ENCODE data around the gene GALNT2.

Gene GALNT2

DNA sequence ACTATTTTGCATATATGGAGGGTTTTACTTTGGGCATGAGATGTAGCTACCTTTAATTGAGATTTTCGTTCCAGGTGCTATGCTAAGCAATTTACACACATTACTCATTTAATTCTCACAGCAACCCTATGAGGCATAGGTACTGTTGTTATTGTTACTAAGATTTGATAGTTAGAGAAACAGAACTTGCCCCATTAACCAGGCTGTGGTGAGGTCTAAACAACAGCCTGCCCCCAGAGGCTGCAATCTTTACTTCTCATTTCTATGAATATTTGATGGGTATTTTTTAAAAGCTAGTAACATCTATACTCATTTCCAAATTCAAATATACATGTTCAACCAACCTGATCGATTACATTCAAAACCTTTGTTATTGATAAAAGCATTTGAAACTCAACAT lies 155.6 kb downstream of the GALNT2 start:
- no peak for TF ChIP-seq POU2F2 (IDR thresholded peaks at IDR 0.05; ENCODE audit: low read depth, low read length)
- no peak for TF ChIP-seq PAX5 (IDR thresholded peaks at IDR 0.05; ENCODE audit: insufficient read depth, low read length, severe bottlenecking)
- no peak for TF ChIP-seq POLR2AphosphoS5 (IDR thresholded peaks at IDR 0.05; ENCODE audit: low read depth, low read length)
- no peak for TF ChIP-seq TAF1 (IDR thresholded peaks at IDR 0.05; ENCODE audit: low read depth, low read length)
- no peak for TF ChIP-seq POLR2A (IDR thresholded peaks at IDR 0.05; ENCODE audit: low read depth, low read length)
- TF ChIP-seq SPI1 (IDR thresholded peaks at IDR 0.05; ENCODE audit: low read depth, low read length), result no peak
- FAIRE-seq (no peak), DNase-seq (ENCODE audit: insufficient read length, low spot score) (no peak)

DNA sequence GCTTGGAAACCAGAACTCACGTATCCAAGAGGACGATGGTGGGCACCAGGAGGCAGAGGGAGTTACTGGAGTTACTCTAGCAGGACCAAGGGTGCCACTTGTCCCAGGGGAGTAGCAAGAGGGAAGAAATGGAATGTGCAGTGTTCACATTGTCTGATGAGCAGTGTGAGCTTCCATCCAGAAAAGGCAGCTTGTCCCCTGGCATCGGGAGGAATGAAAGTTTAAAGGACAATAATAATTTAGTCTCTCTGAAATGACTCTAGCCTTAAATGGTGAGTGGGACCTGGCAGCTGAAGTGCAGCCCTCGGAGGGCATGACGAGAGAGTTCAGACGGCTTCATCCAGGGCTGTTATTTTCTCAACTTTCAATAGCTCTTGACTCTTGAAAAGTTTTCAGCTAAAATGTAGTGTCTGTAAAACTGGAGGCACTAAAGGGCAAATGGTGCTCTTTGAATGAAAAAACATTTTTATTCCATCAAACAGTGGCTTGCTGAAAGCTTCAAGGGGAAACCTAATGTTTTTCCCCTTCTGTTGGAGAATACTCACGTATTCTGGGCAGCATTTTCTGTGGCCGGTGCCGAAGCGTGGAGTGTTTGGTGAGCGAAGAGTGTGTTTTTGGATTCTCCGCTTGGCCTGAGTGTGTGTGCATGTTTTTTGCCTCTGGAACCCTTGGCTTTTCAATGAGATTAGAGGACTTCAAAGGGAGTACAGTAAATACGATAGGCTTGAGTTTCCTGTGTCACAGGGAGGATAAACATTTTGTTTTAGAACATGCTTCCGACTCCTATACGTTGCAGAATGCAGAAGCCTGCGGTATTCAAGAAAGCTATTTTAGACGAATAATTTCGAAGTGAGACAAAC lies 157.3 kb downstream of the GALNT2 start:
- TF ChIP-seq POU2F2 (IDR thresholded peaks at IDR 0.05; ENCODE audit: low read depth, low read length) (no peak), PAX5 (IDR thresholded peaks at IDR 0.05; ENCODE audit: insufficient read depth, low read length, severe bottlenecking) (no peak), POLR2AphosphoS5 (IDR thresholded peaks at IDR 0.05; ENCODE audit: low read depth, low read length) (no peak), POLR2A (IDR thresholded peaks at IDR 0.05; ENCODE audit: low read depth, low read length) (no peak), TAF1 (IDR thresholded peaks at IDR 0.05; ENCODE audit: low read depth, low read length) (no peak), SPI1 (IDR thresholded peaks at IDR 0.05; ENCODE audit: low read depth, low read length) (no peak)
- DNase-seq (ENCODE audit: insufficient read length, low spot score) (no peak), FAIRE-seq (no peak)

DNA sequence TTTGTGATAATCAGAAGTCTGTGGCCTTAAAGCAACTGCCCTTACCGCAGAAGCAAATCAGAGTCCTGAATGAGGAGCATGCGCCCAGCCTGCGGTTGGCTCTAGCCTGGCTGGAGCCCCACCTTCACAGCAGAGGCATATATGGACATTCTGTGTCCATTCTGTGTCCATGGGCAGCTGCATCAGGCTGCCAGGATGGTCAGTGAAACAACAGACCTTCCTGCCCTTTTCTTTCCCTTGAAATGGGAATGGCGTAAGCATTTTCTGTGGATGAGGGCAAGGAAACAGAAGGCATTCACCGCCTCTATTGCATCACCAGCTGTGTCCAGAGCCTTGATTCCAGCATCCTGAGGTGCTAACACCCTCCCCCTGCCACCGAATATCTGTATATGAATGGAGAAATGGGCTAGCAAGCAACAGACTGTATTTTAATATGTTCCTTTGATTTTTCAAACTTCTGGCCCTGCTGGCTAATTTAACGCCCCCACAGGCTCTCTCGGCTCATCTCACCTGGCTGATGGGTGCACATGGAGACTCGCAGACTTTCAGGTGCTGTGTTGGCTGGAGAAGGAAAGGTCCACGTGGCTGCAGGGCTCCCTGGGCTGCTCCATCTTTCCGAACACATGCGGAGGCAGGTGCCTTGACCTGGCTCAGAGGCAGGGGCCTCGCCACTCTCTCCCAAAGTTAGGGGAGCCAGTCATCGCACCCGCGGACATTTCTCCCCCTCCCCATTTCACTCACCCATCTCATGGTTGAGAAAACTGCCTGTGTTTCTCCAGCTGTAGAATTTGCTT lies 159.2 kb downstream of the GALNT2 start:
- DNase-seq (ENCODE audit: insufficient read length, low spot score) (no peak), FAIRE-seq (no peak)
- no peak for TF ChIP-seq TAF1 (IDR thresholded peaks at IDR 0.05; ENCODE audit: low read depth, low read length)
- no peak for TF ChIP-seq PAX5 (IDR thresholded peaks at IDR 0.05; ENCODE audit: insufficient read depth, low read length, severe bottlenecking)
- TF ChIP-seq POU2F2 (IDR thresholded peaks at IDR 0.05; ENCODE audit: low read depth, low read length), result no peak
- TF ChIP-seq SPI1 (IDR thresholded peaks at IDR 0.05; ENCODE audit: low read depth, low read length), result no peak
- no peak for TF ChIP-seq POLR2AphosphoS5 (IDR thresholded peaks at IDR 0.05; ENCODE audit: low read depth, low read length)
- TF ChIP-seq POLR2A (IDR thresholded peaks at IDR 0.05; ENCODE audit: low read depth, low read length), result no peak

DNA sequence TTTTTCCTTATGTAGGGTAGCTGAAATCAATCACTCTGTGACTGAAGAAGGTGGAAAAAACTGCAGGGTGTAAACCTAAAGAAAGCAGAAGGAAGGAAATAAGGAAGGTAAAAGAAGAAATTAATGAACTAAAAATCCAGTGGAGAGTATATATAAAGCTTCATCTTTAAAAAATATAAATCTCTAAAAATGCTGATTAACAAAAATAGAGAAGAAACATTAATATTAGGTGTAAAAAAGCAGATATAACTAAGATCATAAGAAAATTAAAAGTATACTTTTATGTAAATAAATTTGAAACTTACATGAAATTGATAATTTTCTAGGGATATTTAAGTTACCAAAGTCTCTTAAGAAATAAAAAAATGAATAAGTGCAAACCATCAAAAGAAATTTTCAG lies 159.8 kb downstream of the GALNT2 start:
- no peak for FAIRE-seq
- no peak for TF ChIP-seq PAX5 (IDR thresholded peaks at IDR 0.05; ENCODE audit: insufficient read depth, low read length, severe bottlenecking)
- TF ChIP-seq POLR2A (IDR thresholded peaks at IDR 0.05; ENCODE audit: low read depth, low read length), result no peak
- DNase-seq (ENCODE audit: insufficient read length, low spot score), result no peak

DNA sequence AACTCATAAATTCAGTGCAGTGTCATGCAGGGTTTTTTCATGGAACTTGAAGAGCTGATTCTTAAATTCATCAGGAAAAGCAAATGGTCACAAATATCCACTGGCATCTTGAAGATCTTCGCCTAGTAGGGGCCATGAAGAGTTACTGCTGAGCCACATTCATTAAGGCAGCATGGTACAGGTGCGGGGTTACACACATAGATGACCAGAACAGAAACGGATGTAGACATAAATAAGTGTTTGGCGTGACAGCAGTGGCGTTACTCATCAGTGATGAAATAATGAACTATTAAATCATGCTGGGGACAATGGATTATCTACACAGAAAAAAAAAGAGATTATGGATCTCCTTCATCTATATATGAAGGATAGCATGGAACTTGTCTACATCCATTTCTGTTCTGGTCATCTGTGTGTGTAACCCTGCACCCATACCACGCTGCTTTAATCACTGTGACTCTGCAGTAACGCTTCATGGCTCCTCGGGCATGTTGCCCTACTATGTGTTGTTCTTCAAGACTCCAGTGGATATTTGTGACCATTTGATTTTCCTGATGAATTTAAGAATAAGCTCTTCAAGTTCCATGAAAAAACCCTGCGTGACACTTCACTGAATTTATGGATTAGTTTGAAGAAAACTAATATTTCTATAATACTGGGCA lies 161.3 kb downstream of the GALNT2 start:
- no peak for TF ChIP-seq POLR2AphosphoS5 (IDR thresholded peaks at IDR 0.05; ENCODE audit: low read depth, low read length)
- no peak for TF ChIP-seq PAX5 (IDR thresholded peaks at IDR 0.05; ENCODE audit: insufficient read depth, low read length, severe bottlenecking)
- no peak for TF ChIP-seq POLR2A (IDR thresholded peaks at IDR 0.05; ENCODE audit: low read depth, low read length)
- TF ChIP-seq SPI1 (IDR thresholded peaks at IDR 0.05; ENCODE audit: low read depth, low read length), result no peak
- TF ChIP-seq TAF1 (IDR thresholded peaks at IDR 0.05; ENCODE audit: low read depth, low read length), result no peak
- no peak for TF ChIP-seq POU2F2 (IDR thresholded peaks at IDR 0.05; ENCODE audit: low read depth, low read length)
- FAIRE-seq, result no peak
- DNase-seq (ENCODE audit: insufficient read length, low spot score), result no peak

DNA sequence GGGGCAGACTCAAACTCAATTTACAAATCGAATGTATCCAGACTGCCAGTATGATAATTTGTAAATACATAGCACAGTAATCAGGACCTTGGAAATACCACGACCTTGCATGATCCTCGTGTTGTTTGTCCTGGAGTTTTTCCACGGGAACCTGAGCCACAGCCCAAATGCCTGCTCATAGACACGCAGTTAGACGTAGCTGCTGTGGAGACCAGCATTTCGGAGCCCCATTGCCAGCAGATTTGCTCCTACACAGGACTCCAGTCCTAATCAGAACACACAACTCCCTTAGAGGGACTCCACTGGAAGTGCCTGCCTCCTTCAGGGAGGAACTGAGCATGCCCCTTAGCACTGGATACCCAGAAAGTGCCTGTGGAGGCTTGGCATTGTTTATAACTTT lies 163.2 kb downstream of the GALNT2 start:
- no peak for DNase-seq (ENCODE audit: insufficient read length, low spot score)
- TF ChIP-seq POLR2AphosphoS5 (IDR thresholded peaks at IDR 0.05; ENCODE audit: low read depth, low read length) (no peak), TAF1 (IDR thresholded peaks at IDR 0.05; ENCODE audit: low read depth, low read length) (no peak), PAX5 (IDR thresholded peaks at IDR 0.05; ENCODE audit: insufficient read depth, low read length, severe bottlenecking) (no peak), POLR2A (IDR thresholded peaks at IDR 0.05; ENCODE audit: low read depth, low read length) (no peak), POU2F2 (IDR thresholded peaks at IDR 0.05; ENCODE audit: low read depth, low read length) (no peak), SPI1 (IDR thresholded peaks at IDR 0.05; ENCODE audit: low read depth, low read length) (no peak)
- no peak for FAIRE-seq

DNA sequence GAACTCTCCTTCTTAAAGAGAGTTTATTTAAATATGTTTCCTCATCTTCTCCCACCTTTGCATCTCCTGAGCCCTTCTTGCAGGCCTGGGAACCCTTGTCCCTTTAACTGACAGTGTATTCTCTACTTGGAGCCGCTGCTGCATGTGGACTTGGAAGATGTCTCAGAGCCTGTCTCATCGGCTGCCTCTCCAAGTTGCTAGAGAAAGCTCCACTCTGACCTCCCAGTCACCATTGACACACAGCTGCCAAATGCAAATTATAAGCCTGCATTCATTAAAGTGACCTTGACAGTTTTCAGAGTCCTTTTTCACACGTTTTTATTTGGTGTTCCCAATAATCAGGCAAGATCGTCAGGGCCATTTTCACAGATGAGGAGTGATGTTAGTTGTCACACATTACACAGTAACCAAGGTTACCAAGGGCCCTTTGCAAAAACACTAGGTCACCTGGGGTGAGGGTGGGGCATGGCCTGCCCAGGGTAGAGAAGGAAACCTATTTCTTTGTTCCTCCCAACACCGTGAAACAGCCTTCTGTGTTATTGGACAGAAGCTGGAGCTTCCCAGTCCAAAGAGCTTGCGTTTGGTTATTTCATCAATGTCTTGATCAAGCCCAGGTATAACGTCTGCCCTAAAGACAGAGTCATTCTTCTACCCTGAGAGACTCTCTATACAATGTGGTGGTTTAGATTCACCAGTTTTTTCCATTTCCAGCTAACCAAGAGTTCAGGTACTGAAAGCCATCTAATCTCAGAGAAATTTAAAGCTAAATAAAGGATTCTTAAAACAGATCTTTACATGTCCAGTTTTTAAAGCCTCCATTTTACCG lies 164.1 kb downstream of the GALNT2 start:
- TF ChIP-seq PAX5 (IDR thresholded peaks at IDR 0.05; ENCODE audit: insufficient read depth, low read length, severe bottlenecking) (no peak), POLR2AphosphoS5 (IDR thresholded peaks at IDR 0.05; ENCODE audit: low read depth, low read length) (no peak), SPI1 (IDR thresholded peaks at IDR 0.05; ENCODE audit: low read depth, low read length) (no peak), POLR2A (IDR thresholded peaks at IDR 0.05; ENCODE audit: low read depth, low read length) (no peak)
- no peak for FAIRE-seq
- no peak for DNase-seq (ENCODE audit: insufficient read length, low spot score)

DNA sequence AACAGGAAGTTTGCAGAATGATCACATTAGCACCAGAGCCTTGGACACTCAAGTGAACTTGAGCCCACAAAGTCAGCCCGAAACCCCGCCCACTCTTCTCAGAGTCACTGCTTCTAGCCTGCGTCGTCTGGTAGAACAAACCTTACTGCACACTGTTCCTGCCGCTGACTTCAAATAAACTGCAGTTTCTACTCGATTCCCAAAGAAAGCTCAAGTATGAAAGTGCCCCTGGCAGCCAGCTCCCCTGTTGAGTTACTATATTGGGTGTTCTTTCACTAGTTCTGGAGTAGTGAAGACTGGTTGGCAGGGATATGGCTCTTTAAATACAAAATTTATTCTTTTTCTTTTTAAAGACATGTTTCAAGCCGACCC lies 164.7 kb downstream of the GALNT2 start:
- TF ChIP-seq POLR2A (IDR thresholded peaks at IDR 0.05; ENCODE audit: low read depth, low read length), result no peak
- FAIRE-seq (no peak), DNase-seq (ENCODE audit: insufficient read length, low spot score) (no peak)

DNA sequence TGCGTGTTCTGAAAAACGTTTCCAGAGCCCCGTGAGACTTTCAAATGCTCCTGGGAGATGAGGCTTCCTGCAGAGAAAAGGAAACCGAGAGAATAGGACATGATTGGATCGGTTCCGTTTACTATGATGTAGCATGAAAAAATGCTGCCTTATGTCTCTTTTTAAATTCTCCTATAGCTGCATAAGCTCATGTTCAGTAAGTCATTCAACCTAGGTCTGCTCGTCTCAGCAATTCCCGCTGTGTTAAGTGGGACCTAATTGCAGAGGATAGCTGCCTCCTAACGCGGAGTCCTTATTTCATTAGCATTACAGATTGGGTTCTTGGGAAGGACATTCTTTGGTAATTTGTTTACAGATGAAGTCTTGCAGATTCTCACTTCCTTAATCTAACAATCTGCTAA lies 165.3 kb downstream of the GALNT2 start:
- TF ChIP-seq SPI1 (IDR thresholded peaks at IDR 0.05; ENCODE audit: low read depth, low read length), result peak; percentile 31; the same call in 1 of the 2 replicates
- TF ChIP-seq POU2F2 (IDR thresholded peaks at IDR 0.05; ENCODE audit: low read depth, low read length), result no peak
- FAIRE-seq, result no peak

More for the DNA sequence above, 165.3 kb downstream of the GALNT2 start:
- no peak for DNase-seq (ENCODE audit: insufficient read length, low spot score)
